GM19324 (cell line): Measurements from ENCODE around the gene SERAC1.

Source experiments
- ATAC-seq: cut with Tn5 transposase; IDR thresholded peaks from one replicate; pipeline ENCODE4 v1.9.1; 2021; ENCODE audit warnings: mild to moderate bottlenecking, moderate library complexity; ENCODE audit not compliant: unreplicated experiment, low FRiP score

The SERAC1 gene

DNA sequence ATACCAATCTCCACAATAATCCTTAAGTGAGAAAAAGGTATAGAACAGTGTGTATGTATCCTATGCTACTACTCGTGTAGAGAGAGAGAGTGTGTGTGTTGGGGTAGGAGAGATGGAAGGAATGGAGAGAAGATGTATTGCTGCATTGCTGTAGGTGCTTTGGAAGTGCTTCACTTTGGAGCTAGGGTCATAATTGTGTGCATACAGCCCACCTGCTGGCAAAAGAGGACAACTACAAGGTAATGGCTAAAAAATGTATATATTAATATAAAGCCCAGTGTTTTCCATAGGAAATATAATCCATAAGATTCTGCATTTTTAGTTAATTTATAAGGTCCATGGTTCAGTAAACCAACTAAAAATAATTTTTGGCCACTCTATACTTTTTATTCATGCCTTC, 36.1 kb downstream of the SERAC1 start:
- ATAC-seq = no peak

GRCh38 chr6:158125271-158125670, 42.8 kb downstream of the SERAC1 start:
- ATAC-seq = no peak

DNA sequence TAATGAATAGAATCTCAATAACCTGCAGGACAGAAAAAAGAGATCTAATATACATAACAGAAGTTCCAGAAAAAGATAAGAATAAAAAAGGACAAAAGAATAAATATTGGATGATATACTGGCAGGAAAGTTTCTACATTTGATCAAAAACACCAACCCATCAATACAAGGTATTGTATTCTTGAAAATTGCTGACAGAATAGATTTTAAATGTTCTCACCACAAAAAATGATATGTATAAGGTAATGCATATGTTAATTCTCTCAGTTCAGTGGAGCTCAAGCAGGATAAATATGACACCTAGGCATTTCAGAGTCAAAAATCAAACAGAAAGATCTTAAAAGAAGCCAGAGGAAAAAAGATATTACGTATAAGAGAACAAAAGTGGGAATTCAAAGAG, 43.8 kb downstream of the SERAC1 start:
- ATAC-seq = no peak

- ATAC-seq = no peak
These were observed 46.0 kb downstream of the SERAC1 start for GRCh38 chr6:158122048-158122447.

- no peak for ATAC-seq
These were observed 46.7 kb downstream of the SERAC1 start for GRCh38 chr6:158121335-158121734.

GRCh38 chr6:158118886-158119285, 49.2 kb downstream of the SERAC1 start:
- ATAC-seq = no peak

DNA sequence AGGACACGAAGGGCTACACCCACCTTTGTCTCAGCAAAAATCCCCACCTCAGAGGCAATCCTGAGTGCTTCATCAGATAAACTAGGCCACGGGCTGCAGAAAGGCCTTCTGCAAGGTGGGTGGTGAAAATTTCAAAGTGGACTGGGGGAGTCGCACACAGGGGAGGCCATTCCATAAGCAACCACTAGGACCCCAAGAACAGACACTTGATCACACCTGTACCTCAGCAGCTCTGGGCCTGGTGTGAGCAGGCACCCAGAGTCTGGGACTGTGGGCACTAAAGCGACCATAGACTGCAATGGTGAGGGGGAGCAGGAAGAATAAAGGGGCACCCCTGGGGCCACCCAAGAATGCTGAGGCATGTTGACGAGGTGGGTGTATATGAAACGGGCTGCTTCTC, 52.6 kb downstream of the SERAC1 start:
- no peak for ATAC-seq

DNA sequence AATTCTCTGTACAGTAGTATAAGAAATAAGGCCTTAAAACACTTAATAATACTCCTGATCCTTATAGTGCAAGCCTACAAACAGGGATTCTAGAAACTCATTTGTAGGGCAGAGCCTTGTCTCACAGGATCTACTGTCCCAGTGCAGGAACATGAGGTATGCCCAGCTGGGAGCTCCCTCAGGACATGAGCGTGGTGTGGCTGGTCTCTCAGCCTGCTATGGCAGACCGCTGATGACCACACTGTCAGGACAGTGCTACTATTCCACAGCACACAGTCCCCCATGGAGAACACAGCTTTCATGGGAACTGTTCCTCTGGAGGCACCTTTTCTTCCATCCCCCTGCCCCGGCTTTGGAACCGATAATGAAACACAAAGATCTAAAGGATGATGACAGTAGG, 53.0 kb downstream of the SERAC1 start:
- ATAC-seq = no peak

- no peak for ATAC-seq
These were observed 54.3 kb downstream of the SERAC1 start for GRCh38 chr6:158113802-158114201.

DNA sequence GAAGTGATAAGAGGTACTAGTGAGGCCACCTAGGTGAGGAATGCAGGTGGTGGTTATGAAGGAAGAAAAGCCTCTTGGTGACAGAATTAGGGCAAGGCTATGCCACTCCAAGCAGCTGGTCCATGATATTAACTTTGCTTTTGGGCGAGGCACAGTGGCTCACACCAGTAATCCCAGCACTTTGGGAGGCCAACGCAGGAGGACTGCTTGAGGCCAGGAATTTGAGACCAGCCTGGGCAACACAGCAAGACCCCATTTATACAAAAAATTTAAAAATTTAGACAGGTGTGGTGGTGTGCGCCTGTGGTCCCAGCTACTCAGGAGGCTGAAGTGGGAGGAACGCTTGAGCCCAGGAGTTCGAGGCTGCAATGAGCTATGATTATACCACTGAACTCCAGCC, 56.1 kb downstream of the SERAC1 start:
- ATAC-seq = no peak

GRCh38 chr6:158110986-158111385, 57.1 kb downstream of the SERAC1 start:
- ATAC-seq = no peak

- no peak for ATAC-seq
These were observed 58.3 kb downstream of the SERAC1 start for GRCh38 chr6:158109748-158110147.

DNA sequence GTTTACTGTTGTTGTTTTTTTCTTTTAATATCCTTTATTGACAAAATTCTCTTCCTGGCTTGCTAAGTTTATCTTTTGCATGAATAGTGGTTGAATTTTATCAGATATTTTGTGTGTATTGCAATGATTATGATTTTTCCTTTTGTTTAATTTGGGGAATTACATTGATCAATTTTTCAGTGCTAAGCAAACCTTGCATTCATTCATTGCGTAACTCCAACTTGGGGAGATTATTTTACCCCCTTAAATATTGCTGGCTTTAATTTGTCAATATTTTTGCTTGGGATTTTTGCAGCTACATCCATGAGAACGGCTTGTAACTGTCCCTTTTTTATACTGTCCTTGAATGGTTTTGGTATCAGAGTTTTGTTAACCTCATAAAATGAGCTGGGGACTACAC, 63.4 kb downstream of the SERAC1 start:
- ATAC-seq = no peak

DNA sequence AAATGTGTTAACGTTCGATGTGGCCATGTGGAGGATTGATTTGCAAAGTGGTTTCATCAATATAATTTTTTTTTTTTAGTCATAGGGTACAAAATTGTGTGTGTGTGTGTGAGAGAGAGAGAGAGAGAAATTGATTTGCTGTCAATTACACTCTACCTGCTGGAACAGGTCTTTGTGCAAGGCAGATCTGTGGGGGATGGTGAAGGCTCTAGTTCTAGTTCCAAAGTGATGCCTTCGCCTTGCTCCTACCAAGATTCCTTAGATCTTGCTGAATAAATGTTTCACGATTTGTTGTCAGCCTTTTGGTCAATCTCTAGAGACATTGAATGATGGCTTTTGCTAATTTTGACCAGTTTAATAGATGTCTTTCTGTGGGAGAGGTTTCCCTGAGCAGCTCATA, 64.8 kb downstream of the SERAC1 start:
- no peak for ATAC-seq

DNA sequence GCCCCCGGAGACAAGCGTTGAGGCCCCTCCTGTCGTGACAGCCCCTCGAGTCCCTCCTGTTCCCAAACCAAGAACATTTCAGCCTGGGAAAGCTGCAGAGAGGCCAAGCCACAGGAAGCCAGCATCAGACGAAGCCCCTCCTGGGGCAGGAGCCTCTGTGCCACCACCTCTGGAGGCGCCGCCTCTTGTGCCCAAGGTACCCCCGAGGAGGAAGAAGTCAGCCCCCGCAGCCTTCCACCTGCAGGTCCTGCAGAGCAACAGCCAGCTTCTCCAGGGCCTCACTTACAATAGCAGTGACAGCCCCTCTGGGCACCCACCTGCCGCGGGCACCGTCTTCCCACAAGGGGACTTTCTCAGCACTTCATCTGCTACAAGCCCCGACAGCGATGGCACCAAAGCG, 72.4 kb downstream of the SERAC1 start:
- ATAC-seq = no peak

DNA sequence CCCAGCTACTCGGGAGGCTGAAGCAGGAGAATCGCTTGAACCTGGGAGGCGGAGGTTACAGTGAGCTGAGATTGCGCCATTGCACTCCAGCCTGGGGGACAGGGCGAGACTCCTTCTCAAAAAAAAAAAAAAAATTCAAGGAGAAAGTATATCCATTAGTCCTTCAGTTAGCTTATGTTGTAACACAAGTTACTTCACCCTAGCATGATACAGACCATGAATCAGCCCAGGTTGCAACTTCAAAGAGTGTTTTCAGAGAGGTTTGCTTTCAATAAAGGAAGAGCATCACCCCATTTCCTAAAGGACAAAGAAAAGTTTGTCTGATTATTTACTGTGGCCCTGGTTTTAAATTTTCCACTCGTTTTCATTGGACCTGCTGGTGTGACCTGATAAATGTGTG, 73.0 kb downstream of the SERAC1 start:
- ATAC-seq = no peak

GRCh38 chr6:158092806-158093205, 75.3 kb downstream of the SERAC1 start:
- ATAC-seq = no peak

DNA sequence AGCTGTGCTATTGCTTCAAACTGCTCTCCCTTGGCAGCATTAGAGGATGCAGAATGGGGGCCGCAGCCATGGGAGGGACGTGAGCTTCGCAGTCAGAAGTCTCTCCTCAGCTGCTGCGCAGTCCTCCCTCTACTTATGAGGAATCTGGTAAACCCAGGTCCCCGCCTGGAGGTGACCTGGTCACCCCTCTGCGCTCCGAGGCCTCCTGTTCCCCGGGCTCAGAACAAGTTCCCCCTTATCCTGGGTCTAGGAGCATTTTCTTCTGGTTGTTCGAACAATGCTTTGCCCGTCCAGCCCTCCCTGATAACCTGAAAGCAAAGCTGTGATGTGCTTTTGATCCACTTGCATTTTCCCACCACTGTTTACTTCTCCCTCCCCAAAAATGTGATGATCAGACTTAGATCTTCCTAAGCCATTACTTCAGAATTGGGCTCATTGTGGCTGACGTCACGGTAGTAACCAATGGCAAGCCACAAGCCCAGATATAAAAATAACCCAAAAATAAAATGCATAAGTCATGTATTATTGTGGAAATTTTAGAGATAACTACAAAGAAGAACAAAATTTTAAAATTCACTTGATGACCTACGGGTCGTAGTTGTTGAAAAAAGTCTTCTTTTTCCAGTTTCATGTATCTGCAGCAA, 80.7 kb downstream of the SERAC1 start:
- ATAC-seq = no peak

DNA sequence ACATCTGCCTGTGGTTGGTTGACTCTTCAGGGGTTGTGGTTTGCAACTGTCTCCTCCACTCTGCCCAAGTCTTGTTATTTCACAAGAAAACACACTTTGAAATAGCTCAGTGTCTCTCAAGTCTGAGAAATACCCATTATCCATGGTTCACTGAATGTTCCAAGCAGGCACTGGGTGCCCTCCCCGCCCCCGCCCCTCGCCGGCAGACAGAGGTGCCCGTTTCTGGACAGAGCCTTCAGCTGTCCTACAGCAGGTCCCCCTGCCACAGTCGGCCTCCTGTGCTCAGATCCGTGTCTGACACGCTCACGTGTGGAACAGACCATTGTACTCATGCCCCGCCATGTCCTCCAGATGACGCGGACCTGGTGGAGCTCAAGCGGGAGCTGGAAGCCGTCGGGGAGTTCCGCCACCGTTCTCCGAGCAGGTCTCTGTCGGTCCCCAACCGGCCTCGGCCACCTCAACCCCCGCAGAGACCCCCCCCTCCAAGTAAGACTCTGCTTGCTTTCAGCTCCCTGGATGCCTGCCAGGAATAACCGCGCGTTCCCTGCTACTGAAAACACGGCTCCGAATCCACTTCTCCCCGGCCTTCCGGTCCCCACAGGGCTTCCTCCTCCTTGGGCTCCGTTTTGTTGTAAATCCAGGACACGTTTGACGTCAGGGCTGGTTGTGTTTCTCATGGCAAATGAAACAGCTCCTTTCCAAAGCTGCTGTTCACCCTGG, 81.4 kb downstream of the SERAC1 start:
- no peak for ATAC-seq

DNA sequence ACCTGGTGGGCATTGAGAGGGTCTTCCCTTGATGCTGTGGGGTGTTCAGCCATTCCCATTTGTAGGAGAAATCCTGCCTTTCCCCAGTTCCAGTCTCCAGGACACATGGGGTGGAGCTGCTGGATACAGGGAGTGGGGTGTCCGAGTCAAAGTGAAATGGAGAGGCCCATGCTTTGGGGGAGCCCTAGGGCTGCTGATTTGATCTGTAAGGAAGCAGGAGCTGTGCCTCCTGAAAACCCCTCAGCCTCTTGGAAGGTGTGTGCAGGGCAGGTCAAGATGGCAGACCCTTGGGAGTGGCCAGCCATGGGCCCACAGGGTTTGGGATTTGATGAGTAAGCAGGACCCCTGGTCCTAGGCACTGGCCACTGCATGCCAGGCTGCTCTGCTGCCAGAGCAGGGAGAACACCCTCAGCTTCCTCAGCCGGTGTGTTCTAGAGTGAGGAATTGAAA, 82.0 kb downstream of the SERAC1 start:
- no peak for ATAC-seq

- ATAC-seq = no peak
These were observed 82.6 kb downstream of the SERAC1 start for GRCh38 chr6:158085261-158086053.
